K562 (cell line): ENCODE measurements around the gene EGFR. TPM values are rescaled to one million over a fixed set of nuclear protein-coding genes. Genes with fewer than 3 reads are reported as not detected.

Experiments used
- ATAC-seq: fragments of 200-7000 bp; cut with Tn5 transposase; 3 replicates; pipeline ENCODE4 v1.9.1; 2020; ENCODE audit warnings: moderate library complexity
- BruUV-seq: library from RNA; stranded (reverse); fragments of 400-500 nt; replicated peaks from 2 replicates; lab custom pipeline; 2021; lab: Mats Ljungman, UMichigan
- CTCF ChIA-PET: fragments of 300-600 bp; formaldehyde crosslinking; extraction: SDS; loops from one replicate; lab custom pipeline; 2021; ENCODE audit warnings: low intra/inter-chr PET ratio; lab: Yijun Ruan, JAX
- POLR2A ChIA-PET: fragments of 300-600, 350-650 bp; sonication (Branson Sonifier 250); formaldehyde crosslinking; extraction: SDS; loops from one replicate; lab custom pipeline; 2021; ENCODE audit warnings: antibody characterized with exemption, inconsistent platforms; lab: Yijun Ruan, JAX
- DNase-seq, 4 experiments: peaks; one replicate each; pipeline versions ENCODE4 v3.0.0 to v3.0.0-alpha.2; 2011 to 2018; ENCODE audit warnings: low spot score in 3 of 4, mixed read lengths in 3 of 4; ENCODE audit errors: extremely low read depth in 1 of 4
- FAIRE-seq: peaks from 2 replicates; lab custom pipeline; 2011; peaks lifted over from hg19 to GRCh38; lab: Jason Lieb, UNC
- H2AFZ ChIP-seq: 2 replicates; pipeline ENCODE4 v1.6.0; 2011; ENCODE audit warnings: low read depth, low read length, control low read depth, inconsistent platforms
- H3K27ac ChIP-seq: fragments of 200-600 bp; 3 replicates; pipeline ENCODE4 v1.8.0; 2011; ENCODE audit warnings: low read depth, mild to moderate bottlenecking, control low read depth, inconsistent platforms, low read length, moderate library complexity, mixed read lengths; ENCODE audit errors: extremely low read depth
- H3K27me3 ChIP-seq, 2 experiments: fragments of 300-600 bp in 1 of 2; 2 replicates in 1 of 2; 3 replicates in 1 of 2; pipeline versions ENCODE4 v1.6.0 to v1.8.0; 2011; ENCODE audit warnings: inconsistent platforms in 2 of 2, low read length in 2 of 2, mild to moderate bottlenecking in 1 of 2, mixed read lengths in 1 of 2, moderate library complexity in 1 of 2; ENCODE audit not compliant: control insufficient read depth in 2 of 2, insufficient read depth in 2 of 2
- H3K36me3 ChIP-seq: fragments of 300-600 bp; 3 replicates; pipeline ENCODE4 v1.8.0; 2011; ENCODE audit warnings: mild to moderate bottlenecking, low read length, inconsistent platforms; ENCODE audit not compliant: control insufficient read depth, insufficient read depth
- H3K4me1 ChIP-seq, 2 experiments: fragments of 200-600 bp in 1 of 2; replicated peaks in 1 of 2; 2 replicates in 1 of 2; 3 replicates in 1 of 2; pipeline versions ENCODE4 v1.5.1 to v1.8.0; 2011; ENCODE audit warnings: inconsistent platforms in 2 of 2, low read length in 2 of 2, mild to moderate bottlenecking in 1 of 2, mixed read lengths in 1 of 2, moderate library complexity in 1 of 2; ENCODE audit not compliant: control insufficient read depth in 2 of 2, insufficient read depth in 2 of 2
- H3K4me2 ChIP-seq: 2 replicates; pipeline ENCODE4 v1.6.1; 2011; ENCODE audit warnings: low read length, control low read depth, inconsistent platforms, mixed read lengths; ENCODE audit not compliant: insufficient read depth
- H3K4me3 ChIP-seq: fragments of 200-600 bp; sonication (generic), shearing (Covaris generic); 2 replicates; pipeline ENCODE4 v1.5.1; 2016; ENCODE audit warnings: control low read depth, inconsistent platforms
- H3K79me2 ChIP-seq: fragments of 200-600 bp; 3 replicates; pipeline ENCODE4 v1.8.0; 2011; ENCODE audit warnings: low read length, inconsistent platforms; ENCODE audit not compliant: control insufficient read depth, insufficient read depth
- H3K9ac ChIP-seq, 2 experiments: 2 replicates each; pipeline versions ENCODE4 v1.6.0 to v1.6.1; 2011; ENCODE audit warnings: low read depth in 2 of 2, low read length in 2 of 2, control low read depth in 1 of 2, inconsistent platforms in 1 of 2, mild to moderate bottlenecking in 1 of 2, mixed read lengths in 1 of 2; ENCODE audit not compliant: insufficient read depth in 1 of 2
- H3K9me1 ChIP-seq: one replicate; pipeline ENCODE4 v1.6.0; 2011; ENCODE audit warnings: inconsistent platforms, mild to moderate bottlenecking, low read length, moderate library complexity; ENCODE audit not compliant: control insufficient read depth, insufficient read depth
- H3K9me3 ChIP-seq: replicated peaks from 2 replicates; pipeline ENCODE4 v1.5.1; 2011; ENCODE audit warnings: low read depth, low read length, inconsistent platforms; ENCODE audit not compliant: control insufficient read depth, insufficient read depth
- H4K20me1 ChIP-seq: replicated peaks from 2 replicates; pipeline ENCODE4 v1.6.1; 2011; ENCODE audit warnings: low read length, inconsistent platforms, mixed read lengths; ENCODE audit not compliant: control insufficient read depth, insufficient read depth
- PATZ1 ChIP-seq: fragments of 250-450 bp; sonication (Bioruptor Pico); IDR thresholded peaks from 2 replicates; pipeline ENCODE4 v1.5.0; 2020; ENCODE audit warnings: mild to moderate bottlenecking, borderline replicate concordance
- RBM14 ChIP-seq: fragments of 200-400 bp; formaldehyde crosslinking; IDR thresholded peaks from 2 replicates; pipeline ENCODE4 v1.6.1; 2018; ENCODE audit warnings: low read depth, mild to moderate bottlenecking, low read length, moderate library complexity, borderline replicate concordance; ENCODE audit not compliant: insufficient read depth
- SAFB ChIP-seq: fragments of 200-400 bp; formaldehyde crosslinking; IDR thresholded peaks from 2 replicates; pipeline ENCODE4 v1.6.1; 2017; ENCODE audit warnings: low read depth, low read length, borderline replicate concordance
- SIRT6 ChIP-seq: IDR thresholded peaks from one replicate; pipeline ENCODE4 v1.6.1; 2012; ENCODE audit warnings: low read depth, mild to moderate bottlenecking, control low read depth, inconsistent platforms, low read length, moderate library complexity
- in situ Hi-C: fragments of 300-500 bp; cut with MboI; formaldehyde crosslinking; loops from 4 replicates; pipeline ENCODE4 v1.15.0; 2018; ENCODE audit warnings: inconsistent platforms, mixed read lengths
- intact Hi-C: fragments of 100-400 bp; cut with micrococcal nuclease; formaldehyde crosslinking; loops from 2 replicates; pipeline ENCODE4 v1.14.2; 2022
- polyA plus RNA-seq, 8 experiments: library from polyadenylated mRNA; depleted of rRNA in 4 of 8; stranded (reverse) in 5 of 8; unstranded in 3 of 8; fragments of >200 nt; fragmentation: Nextera tagmentation in 2 of 8; fragmentation: Illumina TruSeq in 1 of 8; extraction: Ambion mirVana in 2 of 8; extraction: Trizol in 1 of 8; gene quantifications; 2 replicates each; pipeline versions ENCODE4 v1.2.1 to v1.2.3, GENCODE V29; 2011 to 2014; ENCODE audit warnings: inconsistent platforms in 1 of 8, missing spikeins in 1 of 8
- total RNA-seq, 7 experiments: library from RNA; depleted of rRNA in 6 of 7; stranded (reverse); fragments of >200 nt in 6 of 7; fragmentation: Illumina TruSeq in 2 of 7; extraction: Trizol in 2 of 7; gene quantifications; 2 replicates each; pipeline versions ENCODE4 v1.2.1 to v1.2.3, GENCODE V29; 2011 to 2021; ENCODE audit warnings: low replicate concordance in 1 of 7
- TF ChIP-seq, protein P1 (sequence below): fragments of 450-650 bp; IDR thresholded peaks from 2 replicates; pipeline ENCODE4 v1.6.1; 2017; ENCODE audit warnings: antibody characterized with exemption, mild to moderate bottlenecking

Gene EGFR
- total and polyA plus RNA-seq, 9 of the 15 experiments (the other 6 are each of a cell fraction or from before 2014, with no cell fraction given), result 0.13 TPM; not detected in 8

DNA sequence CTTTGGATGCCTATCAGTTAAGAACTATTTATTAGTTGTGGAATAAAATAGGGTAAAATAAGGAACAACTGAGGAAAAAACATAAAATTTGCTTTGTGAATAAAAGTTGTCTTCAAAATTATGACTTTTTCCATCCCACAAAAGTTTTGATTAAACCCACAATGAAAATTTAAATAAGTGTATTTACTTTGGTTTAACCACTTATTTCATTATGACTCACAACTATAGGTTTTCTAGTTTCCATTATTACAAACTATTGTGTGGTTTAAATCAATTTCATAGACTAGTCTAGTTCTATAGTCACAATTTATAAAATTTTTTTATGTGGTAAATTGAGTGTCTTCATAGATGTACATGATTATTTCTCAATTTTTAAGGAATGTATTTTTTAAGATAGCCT is 116.6 kb downstream of the EGFR start:
- H2AFZ ChIP-seq, result no peak overlapping the region
- TF ChIP-seq SIRT6 (no peak), RBM14 (no peak), SAFB (no peak), PATZ1 (CRISPR knock-in tag) (no peak)
- TF ChIP-seq, protein P1, sequence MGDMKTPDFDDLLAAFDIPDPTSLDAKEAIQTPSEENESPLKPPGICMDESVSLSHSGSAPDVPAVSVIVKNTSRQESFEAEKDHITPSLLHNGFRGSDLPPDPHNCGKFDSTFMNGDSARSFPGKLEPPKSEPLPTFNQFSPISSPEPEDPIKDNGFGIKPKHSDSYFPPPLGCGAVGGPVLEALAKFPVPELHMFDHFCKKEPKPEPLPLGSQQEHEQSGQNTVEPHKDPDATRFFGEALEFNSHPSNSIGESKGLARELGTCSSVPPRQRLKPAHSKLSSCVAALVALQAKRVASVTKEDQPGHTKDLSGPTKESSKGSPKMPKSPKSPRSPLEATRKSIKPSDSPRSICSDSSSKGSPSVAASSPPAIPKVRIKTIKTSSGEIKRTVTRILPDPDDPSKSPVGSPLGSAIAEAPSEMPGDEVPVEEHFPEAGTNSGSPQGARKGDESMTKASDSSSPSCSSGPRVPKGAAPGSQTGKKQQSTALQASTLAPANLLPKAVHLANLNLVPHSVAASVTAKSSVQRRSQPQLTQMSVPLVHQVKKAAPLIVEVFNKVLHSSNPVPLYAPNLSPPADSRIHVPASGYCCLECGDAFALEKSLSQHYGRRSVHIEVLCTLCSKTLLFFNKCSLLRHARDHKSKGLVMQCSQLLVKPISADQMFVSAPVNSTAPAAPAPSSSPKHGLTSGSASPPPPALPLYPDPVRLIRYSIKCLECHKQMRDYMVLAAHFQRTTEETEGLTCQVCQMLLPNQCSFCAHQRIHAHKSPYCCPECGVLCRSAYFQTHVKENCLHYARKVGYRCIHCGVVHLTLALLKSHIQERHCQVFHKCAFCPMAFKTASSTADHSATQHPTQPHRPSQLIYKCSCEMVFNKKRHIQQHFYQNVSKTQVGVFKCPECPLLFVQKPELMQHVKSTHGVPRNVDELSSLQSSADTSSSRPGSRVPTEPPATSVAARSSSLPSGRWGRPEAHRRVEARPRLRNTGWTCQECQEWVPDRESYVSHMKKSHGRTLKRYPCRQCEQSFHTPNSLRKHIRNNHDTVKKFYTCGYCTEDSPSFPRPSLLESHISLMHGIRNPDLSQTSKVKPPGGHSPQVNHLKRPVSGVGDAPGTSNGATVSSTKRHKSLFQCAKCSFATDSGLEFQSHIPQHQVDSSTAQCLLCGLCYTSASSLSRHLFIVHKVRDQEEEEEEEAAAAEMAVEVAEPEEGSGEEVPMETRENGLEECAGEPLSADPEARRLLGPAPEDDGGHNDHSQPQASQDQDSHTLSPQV, result no peak
- TF ChIP-seq, all 486 proteins: peak for 0
- Histone ChIP-seq H3K36me3 (no peaks in the 10 kb centered on the region), H3K9ac (no peak overlapping the region), H3K79me2 (no peaks in the 10 kb centered on the region), H3K27ac (no peak overlapping the region), H3K9me3 (no peaks in the 10 kb centered on the region), H3K4me2 (no peak overlapping the region), H3K4me3 (no peak overlapping the region), H3K9me1 (no peaks in the 10 kb centered on the region), H4K20me1 (no peaks in the 10 kb centered on the region), H3K27me3 (peaks cover 0 to 10% of the 10 kb centered on the region in 2 experiments; a peak in 1 of 5 replicates), H3K4me1 (peaks cover 15 to 16% of the 10 kb centered on the region in 2 experiments; a peak in 4 of 5 replicates)
- ATAC-seq (no peak), FAIRE-seq (no peak), DNase-seq (no peak)
- ChIA-PET POLR2A (interaction anchor here (0.8 kb wide), 1 partner anchor 11 kb away, joined by 3 read pairs; no protein-coding TSS in a partner anchor), CTCF (no interaction called here)
- no TSS peak for BruUV-seq
- intact Hi-C loops (no loop called here), in situ Hi-C loops (no loop called here)
